GM12874 (cell line): Measurements from ENCODE around the gene MED25.

Experiments
- TF ChIP-seq, protein P1 (sequence below): IDR thresholded peaks from 2 replicates; pipeline ENCODE4 v1.5.1; 2011; ENCODE audit warnings: low read depth, mild to moderate bottlenecking, control low read depth, low read length, moderate library complexity; ENCODE audit not compliant: insufficient read depth

MED25 gene

DNA sequence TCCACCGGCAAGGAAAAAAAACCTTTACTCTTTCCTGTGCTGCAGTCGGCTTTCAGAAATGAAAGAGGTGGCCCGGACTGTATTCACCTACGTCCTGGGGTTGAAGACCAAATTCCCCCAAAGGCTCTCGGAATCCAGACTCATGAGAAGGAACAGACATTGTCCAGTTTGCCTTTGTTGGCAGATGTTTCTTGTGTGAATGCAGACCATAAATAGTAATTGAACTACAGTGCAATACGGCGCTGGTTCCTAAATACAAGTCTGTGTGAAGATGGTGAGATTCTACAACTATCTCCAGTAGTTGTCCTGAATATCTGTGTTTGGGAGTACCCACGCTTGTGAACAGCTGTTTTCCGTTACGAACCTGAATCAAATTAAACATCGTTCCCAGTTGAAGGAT lies 21.6 kb downstream of the MED25 start:
- TF ChIP-seq, protein P1, sequence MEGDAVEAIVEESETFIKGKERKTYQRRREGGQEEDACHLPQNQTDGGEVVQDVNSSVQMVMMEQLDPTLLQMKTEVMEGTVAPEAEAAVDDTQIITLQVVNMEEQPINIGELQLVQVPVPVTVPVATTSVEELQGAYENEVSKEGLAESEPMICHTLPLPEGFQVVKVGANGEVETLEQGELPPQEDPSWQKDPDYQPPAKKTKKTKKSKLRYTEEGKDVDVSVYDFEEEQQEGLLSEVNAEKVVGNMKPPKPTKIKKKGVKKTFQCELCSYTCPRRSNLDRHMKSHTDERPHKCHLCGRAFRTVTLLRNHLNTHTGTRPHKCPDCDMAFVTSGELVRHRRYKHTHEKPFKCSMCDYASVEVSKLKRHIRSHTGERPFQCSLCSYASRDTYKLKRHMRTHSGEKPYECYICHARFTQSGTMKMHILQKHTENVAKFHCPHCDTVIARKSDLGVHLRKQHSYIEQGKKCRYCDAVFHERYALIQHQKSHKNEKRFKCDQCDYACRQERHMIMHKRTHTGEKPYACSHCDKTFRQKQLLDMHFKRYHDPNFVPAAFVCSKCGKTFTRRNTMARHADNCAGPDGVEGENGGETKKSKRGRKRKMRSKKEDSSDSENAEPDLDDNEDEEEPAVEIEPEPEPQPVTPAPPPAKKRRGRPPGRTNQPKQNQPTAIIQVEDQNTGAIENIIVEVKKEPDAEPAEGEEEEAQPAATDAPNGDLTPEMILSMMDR = no peak

- TF ChIP-seq, protein P1 = no peak
Observed at GRCh38 chr19:49840321-49840720, 22.2 kb downstream of the MED25 start.

GRCh38 chr19:49840736-49841249 lies 22.7 kb downstream of the MED25 start:
- TF ChIP-seq, protein P1 = no peak

GRCh38 chr19:49843265-49843664 lies 25.2 kb downstream of the MED25 start:
- TF ChIP-seq, protein P1 = no peak

DNA sequence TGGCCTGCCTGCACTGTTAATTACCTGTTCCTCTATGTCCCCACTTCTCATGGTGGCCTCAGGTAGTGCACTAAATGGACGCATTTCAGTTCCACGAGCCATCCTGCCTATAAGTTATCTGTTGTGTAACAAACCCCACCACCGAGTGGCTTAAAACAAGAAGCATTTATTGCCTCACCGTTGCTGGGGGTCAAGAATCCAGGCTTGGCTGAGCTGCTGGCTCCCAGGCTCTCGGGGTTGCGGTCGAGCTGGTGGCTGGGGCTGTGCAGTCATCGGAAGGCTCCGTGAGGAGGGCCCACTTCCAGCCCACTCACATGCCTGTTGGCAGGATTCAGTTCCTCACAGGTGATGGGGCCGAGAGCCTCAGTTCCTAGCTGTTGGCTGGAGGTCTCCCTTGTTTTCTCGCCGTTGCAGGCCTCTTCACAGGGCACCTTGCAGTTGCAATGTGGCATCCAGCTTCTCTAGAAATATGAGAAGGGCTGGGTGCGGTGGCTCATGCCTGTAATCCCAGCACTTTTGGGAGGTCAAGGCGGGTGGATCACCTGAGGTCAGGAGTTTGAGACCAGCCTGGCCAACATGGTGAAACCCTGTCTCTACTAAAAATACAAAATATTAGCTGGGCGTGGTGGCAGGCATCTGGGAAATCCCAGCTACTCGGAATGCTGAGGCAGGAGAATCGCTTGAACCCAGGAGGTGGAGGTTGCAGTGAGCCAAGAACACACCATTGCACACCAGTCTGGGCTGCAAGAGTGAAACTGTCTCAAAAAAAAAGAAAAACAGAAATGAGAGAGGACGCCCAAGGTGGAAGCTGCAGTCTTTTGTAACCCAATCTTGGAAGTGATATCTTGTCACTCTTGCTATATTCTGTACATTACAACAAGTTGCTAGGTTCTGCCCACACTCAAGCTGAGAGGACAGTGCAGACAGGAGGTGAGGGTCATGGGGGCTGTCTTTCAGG lies 26.3 kb downstream of the MED25 start:
- TF ChIP-seq, protein P1 = no peak

DNA sequence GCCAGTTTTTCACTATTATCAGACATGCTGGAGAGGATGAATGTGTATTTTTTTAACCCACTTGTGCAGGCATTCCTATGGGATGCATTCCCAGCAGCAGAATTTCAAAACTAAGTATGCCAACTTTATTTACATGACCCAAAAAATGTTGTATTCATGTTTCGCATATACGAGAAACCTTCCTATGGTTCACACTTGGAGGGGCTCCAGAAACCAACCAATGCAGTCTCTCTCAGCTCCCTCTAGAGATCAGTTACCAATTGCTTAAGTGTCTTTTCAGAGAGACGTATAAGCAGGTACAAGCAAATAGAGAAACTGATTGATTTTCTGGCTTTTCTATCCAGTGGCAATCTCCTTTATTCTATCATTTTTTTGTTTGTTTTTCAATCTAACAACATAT lies 27.3 kb downstream of the MED25 start:
- TF ChIP-seq, protein P1 = no peak

GRCh38 chr19:49846408-49846807 lies 28.3 kb downstream of the MED25 start:
- TF ChIP-seq, protein P1 = no peak
